ENCODE data around the gene AK8.

DNA sequence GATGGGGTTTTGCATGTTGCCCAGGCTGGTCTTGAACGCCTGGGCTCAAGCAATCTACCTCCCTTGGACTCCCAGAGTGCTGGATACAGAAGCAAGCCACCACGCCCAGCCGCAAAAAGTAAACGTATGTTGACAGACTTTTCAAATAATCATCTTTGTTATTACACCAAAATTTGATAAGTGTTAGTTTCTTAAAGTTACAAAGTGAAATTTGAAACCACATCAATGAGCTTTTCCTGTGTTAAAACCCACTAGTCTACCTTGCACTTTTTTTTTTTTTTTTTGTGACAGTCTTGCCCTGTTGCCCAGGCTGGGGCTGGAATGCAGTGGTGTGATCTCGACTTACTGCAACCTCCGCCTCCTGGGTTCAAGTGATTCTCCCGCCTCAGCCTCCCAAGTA is 30.6 kb upstream of the AK8 start:
- TF ChIP-seq CTCF (conservative IDR thresholded peaks at IDR 0.05; ENCODE audit: low read depth, low read length) (no peak), EZH2 (IDR thresholded peaks at IDR 0.05; ENCODE audit: borderline replicate concordance, low read depth, low read length, poor library complexity, severe bottlenecking) (no peak)
